ENCODE measurements around the gene CIB4.
"Not testable (repeated sequence)": the region's sequence is repeated elsewhere in the genome, so short reads cannot be mapped to it uniquely, and the experiment has no call there.

Gene CIB4

DNA sequence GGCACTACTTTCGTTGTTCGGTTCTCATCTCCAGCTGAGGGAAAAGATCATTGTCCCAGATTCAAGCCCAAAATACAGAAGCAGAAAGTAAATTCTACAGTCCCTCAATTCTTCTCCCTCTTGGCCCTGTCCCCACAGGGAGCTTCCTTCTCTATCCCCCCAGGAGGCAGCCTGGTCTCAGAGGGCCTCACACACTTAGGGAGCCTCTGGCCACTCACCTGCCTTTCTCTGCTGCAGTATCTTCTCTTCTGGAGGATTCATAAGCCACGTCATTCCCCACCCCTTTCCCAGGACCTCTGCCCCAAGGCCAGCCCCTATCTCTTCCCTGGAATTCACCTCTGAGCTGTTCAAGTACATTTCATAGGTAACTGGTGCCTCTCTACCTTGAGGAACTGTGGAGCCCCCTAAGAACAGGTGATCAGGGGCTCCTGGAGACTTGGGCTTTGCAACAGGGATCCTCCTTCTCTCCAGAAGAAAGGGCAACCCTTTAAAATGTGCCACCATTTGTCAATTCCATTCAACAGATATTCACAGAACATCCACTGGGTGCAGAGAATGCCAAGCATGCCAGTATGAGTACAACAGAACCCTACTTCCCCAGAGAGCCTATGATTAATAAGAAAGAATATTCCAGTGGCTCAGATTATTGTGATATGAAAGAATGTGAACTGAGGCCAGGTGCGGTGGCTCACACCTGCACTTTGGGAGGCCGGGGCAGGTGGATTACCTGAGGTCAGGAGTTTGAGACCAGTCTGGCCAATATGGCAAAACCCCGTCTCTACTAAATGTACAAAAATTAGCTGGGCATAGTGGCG, 72.9 kb downstream of the CIB4 start:
- no peak for DNase-seq (ENCODE audit: low read depth)

DNA sequence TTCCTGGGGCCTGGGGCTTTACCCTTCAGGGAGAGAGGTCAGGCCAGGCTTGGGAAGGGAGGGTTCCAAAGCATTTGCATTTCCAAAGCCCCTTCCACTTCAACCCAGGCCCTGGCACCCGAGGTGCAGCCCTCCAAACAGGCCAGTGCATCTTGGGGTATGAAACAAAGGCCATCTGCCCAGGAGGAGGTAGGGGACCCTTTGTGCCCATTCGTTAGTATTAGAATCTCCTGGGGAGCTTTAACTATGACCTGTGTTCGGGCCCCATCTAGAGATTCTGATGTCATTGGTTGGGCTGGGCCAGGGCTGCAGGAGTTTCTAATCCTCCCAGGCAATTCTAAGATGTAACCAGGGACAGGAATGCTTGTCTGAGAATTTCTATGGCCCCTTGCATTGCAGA, 73.6 kb downstream of the CIB4 start:
- no peak for DNase-seq (ENCODE audit: low read depth)

GRCh38 chr2:26566731-26567130, 74.4 kb downstream of the CIB4 start:
- DNase-seq (ENCODE audit: low read depth): not testable (repeated sequence)

- DNase-seq (ENCODE audit: low read depth): no peak
Observed at GRCh38 chr2:26566081-26566375, 75.1 kb downstream of the CIB4 start.

GRCh38 chr2:26564121-26564644, 77.0 kb downstream of the CIB4 start:
- no peak for DNase-seq (ENCODE audit: low read depth)

DNA sequence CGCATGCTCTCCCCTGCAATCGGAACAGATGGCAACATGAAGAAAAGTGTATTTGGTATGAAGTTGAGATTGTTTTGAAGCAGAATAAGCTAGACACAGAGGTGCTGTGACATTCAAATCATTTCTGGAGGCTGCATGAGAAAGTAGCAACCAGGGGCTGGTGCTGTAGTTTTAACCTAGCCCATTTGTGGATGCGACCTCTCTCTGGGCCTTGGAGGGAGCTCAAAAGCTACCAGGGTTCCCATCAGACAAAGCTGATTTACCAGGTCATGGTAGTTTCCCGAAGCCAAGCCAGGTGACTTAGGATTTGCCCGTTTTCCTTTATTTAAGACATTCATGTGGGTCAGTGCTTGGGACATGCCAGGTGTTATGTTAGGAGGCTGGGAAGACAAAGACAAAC, 77.5 kb downstream of the CIB4 start:
- no peak for DNase-seq (ENCODE audit: low read depth)

DNA sequence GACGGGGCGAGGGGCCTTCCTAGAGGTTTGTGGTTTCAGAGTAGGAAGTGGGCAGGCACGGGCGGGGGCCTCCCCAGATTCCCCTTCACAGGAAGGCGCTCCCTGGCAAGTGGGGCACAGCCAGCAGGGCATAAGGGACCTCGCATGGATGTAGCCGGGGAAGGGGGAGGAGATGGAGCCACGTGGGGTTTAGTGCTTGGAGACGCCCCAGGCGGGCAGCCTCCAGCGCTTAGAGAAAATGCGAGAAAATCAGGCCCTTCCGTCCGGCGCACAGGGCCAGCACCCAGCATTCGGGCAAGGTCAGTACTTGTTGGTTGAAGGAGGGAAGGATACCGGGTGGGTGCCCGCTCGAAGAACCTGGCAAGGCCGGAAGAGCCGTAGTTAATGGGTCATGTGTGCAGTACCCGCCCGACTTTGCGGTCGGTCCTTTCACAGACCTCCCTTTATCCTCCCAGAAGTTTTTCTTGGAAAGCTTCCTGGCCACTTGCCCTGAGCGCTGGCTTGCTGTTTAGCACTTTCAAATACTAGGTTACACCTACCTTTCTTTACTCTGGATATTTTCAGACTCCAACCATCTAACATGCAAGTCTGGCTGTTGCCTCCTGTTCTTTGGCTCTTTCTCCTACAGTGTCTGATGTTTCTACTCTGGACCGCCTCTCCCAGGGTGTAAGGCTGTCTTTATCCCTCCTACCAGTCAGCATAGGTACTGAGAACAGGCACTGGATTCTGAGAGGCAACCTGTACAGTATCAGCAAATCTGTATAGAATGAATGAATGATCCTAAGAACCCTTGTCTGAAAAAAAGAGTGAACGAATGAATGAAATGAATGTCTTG, 78.1 kb downstream of the CIB4 start:
- DNase-seq (ENCODE audit: low read depth): no peak

GRCh38 chr2:26561918-26562810, 79.0 kb downstream of the CIB4 start:
- peak; percentile 42 for DNase-seq (ENCODE audit: low read depth)

DNA sequence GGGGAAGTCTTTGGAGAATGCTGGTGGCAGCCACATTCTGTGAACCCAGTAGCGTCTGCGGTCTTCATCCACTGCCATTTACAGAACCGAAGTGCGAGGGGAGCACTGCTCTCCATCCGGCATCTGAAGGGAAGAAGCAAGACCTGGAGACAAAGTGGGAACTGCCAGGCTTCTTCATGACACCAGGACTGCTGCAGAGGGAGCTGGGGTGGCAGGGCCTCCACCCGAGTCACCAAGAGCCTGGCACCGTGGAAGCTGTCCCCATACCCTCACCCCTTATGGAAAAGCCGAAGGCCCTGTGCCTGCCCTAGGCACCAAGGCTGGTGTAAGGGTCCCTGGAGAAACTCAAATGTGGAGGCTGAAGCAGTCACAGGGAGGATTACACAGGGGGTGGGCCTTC, 79.8 kb downstream of the CIB4 start:
- no peak for DNase-seq (ENCODE audit: low read depth)

- no peak for DNase-seq (ENCODE audit: low read depth)
Observed at GRCh38 chr2:26560892-26561291, 80.3 kb downstream of the CIB4 start.

DNA sequence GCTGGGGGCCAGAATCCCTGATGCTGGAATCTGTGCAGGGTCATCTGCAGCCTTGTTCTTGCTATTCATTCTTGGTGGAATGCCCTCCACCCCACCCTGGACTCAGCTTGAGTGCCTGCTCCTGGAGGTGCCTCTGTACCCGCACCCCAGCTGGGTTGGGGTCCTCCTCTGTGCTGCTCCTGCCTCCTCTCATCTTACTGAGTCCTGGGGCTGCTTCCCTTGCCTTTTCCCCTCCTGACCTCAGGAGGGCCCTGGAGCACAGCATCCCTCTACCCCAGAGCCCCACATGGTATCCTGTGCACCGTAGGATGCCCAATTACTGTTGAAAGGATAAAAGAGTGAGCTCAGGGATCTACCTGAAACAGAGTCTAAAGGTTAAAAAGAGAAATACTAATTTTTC, 81.6 kb downstream of the CIB4 start:
- DNase-seq (ENCODE audit: low read depth): no peak

DNA sequence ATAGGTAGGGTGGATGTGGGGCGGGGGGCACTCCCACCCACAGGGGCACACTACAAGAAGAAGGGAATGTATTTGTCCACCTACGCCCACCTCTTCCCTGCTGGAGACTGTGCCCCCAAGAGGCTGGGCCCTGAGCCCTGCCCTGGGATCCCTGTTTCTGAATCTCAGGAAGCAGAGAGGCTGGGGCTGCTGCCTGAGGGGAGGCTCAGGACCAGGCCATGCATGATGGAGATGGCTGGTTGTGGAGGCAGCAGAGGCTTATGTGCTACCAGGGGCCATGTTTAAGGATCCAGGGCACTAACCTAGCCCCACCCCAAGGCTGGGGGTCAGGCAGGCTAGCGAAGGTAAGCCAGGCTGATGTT, 82.1 kb downstream of the CIB4 start:
- no peak for DNase-seq (ENCODE audit: low read depth)

- DNase-seq (ENCODE audit: low read depth): no peak
Observed at GRCh38 chr2:26558271-26559043, 82.7 kb downstream of the CIB4 start.

DNA sequence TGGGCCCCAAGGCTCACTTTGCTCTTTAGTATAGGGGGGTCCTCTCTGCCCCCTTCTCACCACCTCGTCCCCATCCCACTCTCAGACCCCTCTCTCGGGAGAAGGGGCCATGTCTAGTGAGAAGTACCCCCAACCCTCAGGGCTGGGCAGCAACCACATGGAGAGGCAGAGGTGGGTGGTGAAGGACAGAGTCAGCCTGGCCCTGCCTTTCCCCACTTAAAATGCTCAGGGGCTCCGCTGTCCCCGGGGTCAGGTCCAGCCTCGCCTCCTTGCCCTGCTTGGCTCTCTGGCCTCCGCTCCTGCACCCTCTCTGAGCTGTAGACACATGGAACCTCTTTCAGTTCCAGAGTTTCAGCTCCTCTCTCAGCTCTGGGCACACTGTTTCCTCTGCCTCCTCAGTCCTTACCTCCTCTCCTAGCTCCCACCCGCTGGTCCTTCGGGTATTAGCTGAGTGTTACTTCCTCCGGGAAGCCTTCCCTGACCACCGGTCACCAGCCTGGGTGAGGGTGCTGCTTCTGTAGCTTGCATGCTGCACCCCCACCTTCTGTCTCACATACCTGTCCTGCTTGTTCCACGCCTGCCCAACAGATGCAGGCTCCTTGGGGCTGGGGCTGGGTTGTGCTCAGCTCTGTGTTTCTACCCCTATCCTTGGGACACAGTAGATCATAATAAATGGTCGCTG, 83.8 kb downstream of the CIB4 start:
- no peak for DNase-seq (ENCODE audit: low read depth)

GRCh38 chr2:26556309-26557243, 84.6 kb downstream of the CIB4 start:
- no peak for DNase-seq (ENCODE audit: low read depth)

- DNase-seq (ENCODE audit: low read depth): no peak
Observed at GRCh38 chr2:26555246-26556133, 85.7 kb downstream of the CIB4 start.

DNA sequence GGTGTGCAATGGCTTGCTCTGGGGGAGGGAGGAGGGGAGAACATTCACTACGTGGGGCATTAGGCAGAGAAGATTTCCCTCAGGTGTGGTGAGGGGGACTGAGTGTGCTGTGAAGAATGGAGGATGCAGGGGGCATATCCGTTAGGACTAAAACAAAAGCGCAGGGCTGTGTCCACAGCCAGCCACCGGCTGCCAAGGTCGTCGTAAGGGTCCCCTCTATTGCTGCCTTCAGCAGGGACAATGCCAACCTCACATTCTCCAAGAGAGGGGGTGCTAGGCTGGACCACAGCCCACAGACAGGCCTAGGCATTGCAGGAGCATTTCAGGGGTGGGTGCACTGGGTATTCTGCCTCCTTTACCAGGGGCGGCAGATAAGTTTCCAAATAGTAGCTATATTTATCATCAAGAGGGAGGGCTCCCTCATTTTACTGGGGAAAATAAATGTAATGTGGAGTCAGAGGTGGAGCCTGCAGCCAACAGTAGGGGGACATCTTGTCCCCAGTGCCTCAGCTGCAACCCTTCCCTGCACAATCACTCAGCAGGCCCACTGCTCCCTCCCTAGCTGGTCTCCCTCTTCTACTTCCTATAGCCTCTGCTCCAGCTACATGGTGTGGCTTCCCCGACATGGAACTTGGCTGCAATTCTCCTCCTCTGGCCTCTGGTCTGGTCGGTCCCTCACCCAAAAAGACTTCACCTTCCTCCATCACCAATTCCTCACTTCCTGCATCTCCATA, 88.4 kb downstream of the CIB4 start:
- no peak for DNase-seq (ENCODE audit: low read depth)
